Measurements from ENCODE around the gene SLC2A6.

DNA sequence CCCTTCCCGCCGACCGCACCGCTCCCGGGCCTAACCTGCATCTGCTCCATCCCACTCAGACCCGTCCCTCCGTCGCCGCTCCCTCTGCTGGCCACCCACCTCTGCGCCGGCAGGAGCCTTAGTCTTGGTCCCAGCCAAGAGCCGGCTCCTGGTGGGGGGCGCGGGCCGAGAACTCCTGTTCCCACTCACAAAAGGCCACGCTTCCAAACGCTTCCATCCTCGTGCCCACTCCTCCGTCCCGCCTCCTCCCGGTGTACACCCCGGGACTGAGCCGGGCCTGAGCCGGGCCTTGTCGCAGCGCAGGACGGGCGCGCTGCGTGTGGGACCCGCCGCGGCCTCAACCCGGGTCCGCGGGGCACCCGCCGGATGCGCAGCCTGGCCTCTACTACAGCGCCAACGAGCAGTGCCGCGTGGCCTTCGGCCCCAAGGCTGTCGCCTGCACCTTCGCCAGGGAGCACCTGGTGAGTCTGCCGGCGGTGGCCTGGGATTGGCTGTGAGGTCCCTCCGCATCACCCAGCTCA lies 49.2 kb downstream of the SLC2A6 start:
- TF ChIP-seq, protein P1, sequence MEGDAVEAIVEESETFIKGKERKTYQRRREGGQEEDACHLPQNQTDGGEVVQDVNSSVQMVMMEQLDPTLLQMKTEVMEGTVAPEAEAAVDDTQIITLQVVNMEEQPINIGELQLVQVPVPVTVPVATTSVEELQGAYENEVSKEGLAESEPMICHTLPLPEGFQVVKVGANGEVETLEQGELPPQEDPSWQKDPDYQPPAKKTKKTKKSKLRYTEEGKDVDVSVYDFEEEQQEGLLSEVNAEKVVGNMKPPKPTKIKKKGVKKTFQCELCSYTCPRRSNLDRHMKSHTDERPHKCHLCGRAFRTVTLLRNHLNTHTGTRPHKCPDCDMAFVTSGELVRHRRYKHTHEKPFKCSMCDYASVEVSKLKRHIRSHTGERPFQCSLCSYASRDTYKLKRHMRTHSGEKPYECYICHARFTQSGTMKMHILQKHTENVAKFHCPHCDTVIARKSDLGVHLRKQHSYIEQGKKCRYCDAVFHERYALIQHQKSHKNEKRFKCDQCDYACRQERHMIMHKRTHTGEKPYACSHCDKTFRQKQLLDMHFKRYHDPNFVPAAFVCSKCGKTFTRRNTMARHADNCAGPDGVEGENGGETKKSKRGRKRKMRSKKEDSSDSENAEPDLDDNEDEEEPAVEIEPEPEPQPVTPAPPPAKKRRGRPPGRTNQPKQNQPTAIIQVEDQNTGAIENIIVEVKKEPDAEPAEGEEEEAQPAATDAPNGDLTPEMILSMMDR (IDR thresholded peaks at IDR 0.05): peak; percentile 20; the same call in 1 of the 2 replicates
- TF ChIP-seq NRF1 (IDR thresholded peaks at IDR 0.05; ENCODE audit: low read depth, low read length) (no peak), SIN3A (IDR thresholded peaks at IDR 0.05; ENCODE audit: borderline replicate concordance, low read depth, low read length) (no peak), YY1 (IDR thresholded peaks at IDR 0.05; ENCODE audit: low read depth) (no peak), RCOR1 (IDR thresholded peaks at IDR 0.05; ENCODE audit: low read length) (no peak)
- TF ChIP-seq, protein P2, sequence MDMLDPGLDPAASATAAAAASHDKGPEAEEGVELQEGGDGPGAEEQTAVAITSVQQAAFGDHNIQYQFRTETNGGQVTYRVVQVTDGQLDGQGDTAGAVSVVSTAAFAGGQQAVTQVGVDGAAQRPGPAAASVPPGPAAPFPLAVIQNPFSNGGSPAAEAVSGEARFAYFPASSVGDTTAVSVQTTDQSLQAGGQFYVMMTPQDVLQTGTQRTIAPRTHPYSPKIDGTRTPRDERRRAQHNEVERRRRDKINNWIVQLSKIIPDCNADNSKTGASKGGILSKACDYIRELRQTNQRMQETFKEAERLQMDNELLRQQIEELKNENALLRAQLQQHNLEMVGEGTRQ (IDR thresholded peaks at IDR 0.05; ENCODE audit: borderline replicate concordance, low read depth, low read length): no peak

Data from SK-N-SH (cell line).